ENCODE results near the gene SUV39H2.

DNA sequence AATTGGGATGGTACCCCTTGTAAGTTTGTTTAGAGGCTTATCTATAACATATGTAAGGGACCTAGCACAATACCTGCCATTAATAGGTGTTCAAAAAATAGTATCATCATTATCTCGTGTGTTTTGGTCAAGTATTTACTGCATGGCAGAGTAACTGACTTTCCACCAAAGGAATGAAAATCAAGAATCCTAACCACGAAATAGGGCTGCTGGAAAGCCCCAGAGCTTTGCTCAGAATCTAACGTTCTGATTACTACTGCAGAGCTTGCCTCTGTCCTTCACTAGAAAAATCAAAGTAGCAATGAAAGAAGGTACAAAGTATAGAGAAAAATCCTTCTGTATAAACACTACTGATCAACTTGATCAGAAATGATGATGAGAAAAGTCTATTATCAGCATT, 40.3 kb downstream of the SUV39H2 start:
- TF ChIP-seq, protein P1, sequence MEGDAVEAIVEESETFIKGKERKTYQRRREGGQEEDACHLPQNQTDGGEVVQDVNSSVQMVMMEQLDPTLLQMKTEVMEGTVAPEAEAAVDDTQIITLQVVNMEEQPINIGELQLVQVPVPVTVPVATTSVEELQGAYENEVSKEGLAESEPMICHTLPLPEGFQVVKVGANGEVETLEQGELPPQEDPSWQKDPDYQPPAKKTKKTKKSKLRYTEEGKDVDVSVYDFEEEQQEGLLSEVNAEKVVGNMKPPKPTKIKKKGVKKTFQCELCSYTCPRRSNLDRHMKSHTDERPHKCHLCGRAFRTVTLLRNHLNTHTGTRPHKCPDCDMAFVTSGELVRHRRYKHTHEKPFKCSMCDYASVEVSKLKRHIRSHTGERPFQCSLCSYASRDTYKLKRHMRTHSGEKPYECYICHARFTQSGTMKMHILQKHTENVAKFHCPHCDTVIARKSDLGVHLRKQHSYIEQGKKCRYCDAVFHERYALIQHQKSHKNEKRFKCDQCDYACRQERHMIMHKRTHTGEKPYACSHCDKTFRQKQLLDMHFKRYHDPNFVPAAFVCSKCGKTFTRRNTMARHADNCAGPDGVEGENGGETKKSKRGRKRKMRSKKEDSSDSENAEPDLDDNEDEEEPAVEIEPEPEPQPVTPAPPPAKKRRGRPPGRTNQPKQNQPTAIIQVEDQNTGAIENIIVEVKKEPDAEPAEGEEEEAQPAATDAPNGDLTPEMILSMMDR (optimal IDR thresholded peaks at IDR 0.05 in 1 of 3, IDR thresholded peaks at IDR 0.05 in 1 of 3, conservative IDR thresholded peaks at IDR 0.05 in 1 of 3; ENCODE audit: extremely low read depth in 1 of 3, insufficient read depth in 2 of 3, low read length in 3 of 3): no peak
- no peak for TF ChIP-seq EZH2 (IDR thresholded peaks at IDR 0.05; ENCODE audit: low read length)
